Lower lobe of right lung (tissue), 2 donors: Measurements from ENCODE around the gene VWA8. TPM values are rescaled to one million over a fixed set of nuclear protein-coding genes. Genes with fewer than 3 reads are reported as not detected.

ENCODE experiments used
- ATAC-seq, 2 donors: fragments of 200-7000 bp; cut with Tn5 transposase; one replicate each; pipeline ENCODE4 v1.9.1; 2020 to 2022; ENCODE audit warnings: mild to moderate bottlenecking in 2 of 2, moderate library complexity in 2 of 2
- DNase-seq: peaks from one replicate; pipeline ENCODE4 v3.0.0-alpha.2; 2020
- H3K27ac ChIP-seq: fragments of 200-600 bp; one replicate; pipeline ENCODE4 v1.8.0; 2022
- H3K27me3 ChIP-seq: fragments of 200-600 bp; one replicate; pipeline ENCODE4 v1.8.0; 2022; ENCODE audit warnings: low read depth
- H3K36me3 ChIP-seq: fragments of 200-600 bp; one replicate; pipeline ENCODE4 v1.8.0; 2022; ENCODE audit warnings: mild to moderate bottlenecking
- H3K4me1 ChIP-seq: fragments of 200-600 bp; one replicate; pipeline ENCODE4 v1.8.0; 2022
- H3K4me3 ChIP-seq: fragments of 200-600 bp; one replicate; pipeline ENCODE4 v1.8.0; 2022; ENCODE audit warnings: mild to moderate bottlenecking
- H3K9me3 ChIP-seq: fragments of 200-600 bp; one replicate; pipeline ENCODE4 v1.8.0; 2022
- intact Hi-C: fragments of 100-400 bp; cut with DNase I; formaldehyde crosslinking; loops from one replicate; pipeline ENCODE4 v1.11.0; 2022
- total RNA-seq: library from RNA; stranded (reverse); fragmentation: NEBNext Ultra II Directional; extraction: Animal tissue kit (Norgen Biotek cat#: 25700); gene quantifications from one replicate; pipeline ENCODE4 v1.2.1, GENCODE V29; 2021
- TF ChIP-seq, protein P1 (sequence below): fragments of 200-600 bp; IDR thresholded peaks from one replicate; pipeline ENCODE4 v1.8.0; 2022; ENCODE audit warnings: antibody characterized with exemption, mild to moderate bottlenecking
- donor health status: DM: no; HTN: yes; CAD: no; lungs with severe emphysema.

VWA8 gene
- total RNA-seq, 1 donor from 2014 or later: 18.2 TPM

GRCh38 chr13:41944229-41944628, 16.7 kb downstream of the VWA8 start:
- Histone ChIP-seq H3K36me3 (no peaks in the 10 kb centered on the region), H3K27me3 (no peaks in the 10 kb centered on the region), H3K4me3 (no peak overlapping the region), H3K4me1 (no peaks in the 10 kb centered on the region), H3K9me3 (peaks cover 11% of the 10 kb centered on the region), H3K27ac (no peak overlapping the region)
- intact Hi-C loops: no loop called here
- TF ChIP-seq, protein P1, sequence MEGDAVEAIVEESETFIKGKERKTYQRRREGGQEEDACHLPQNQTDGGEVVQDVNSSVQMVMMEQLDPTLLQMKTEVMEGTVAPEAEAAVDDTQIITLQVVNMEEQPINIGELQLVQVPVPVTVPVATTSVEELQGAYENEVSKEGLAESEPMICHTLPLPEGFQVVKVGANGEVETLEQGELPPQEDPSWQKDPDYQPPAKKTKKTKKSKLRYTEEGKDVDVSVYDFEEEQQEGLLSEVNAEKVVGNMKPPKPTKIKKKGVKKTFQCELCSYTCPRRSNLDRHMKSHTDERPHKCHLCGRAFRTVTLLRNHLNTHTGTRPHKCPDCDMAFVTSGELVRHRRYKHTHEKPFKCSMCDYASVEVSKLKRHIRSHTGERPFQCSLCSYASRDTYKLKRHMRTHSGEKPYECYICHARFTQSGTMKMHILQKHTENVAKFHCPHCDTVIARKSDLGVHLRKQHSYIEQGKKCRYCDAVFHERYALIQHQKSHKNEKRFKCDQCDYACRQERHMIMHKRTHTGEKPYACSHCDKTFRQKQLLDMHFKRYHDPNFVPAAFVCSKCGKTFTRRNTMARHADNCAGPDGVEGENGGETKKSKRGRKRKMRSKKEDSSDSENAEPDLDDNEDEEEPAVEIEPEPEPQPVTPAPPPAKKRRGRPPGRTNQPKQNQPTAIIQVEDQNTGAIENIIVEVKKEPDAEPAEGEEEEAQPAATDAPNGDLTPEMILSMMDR: no peak
- DNase-seq: no peak
- no peak for ATAC-seq

DNA sequence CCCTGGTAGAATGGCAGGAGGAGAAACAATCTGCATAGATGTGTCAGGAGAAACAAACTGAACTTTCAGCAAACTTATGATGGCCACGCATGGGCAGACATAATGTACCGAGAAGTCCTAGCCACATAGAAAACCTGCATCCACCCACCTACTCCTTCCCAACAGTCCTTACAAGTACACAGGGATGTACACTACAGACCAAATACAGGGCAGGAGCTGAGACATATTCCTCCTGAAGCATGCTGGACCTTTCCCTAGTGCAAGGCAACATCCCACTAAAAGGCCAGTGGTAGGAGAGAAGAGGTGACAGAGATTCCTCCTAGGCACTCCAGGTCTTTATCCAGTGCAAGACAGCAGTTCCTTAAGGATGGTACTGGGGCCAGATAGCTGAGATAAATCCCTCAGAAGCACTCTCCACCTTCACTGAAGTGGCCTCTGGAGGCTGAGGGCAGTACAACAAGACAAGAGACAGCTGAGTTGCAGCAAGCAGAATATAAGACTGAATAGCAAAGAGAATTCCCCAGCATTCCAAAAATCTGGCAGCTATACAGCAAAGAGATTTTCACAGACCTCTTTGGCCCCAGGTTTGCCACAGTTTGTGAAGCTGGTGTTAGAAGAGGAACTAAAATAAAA, 18.3 kb downstream of the VWA8 start:
- DNase-seq (no peak), ATAC-seq (no peak)
- H3K4me3 ChIP-seq: no peak overlapping the region
- H3K36me3 ChIP-seq: no peaks in the 10 kb centered on the region
- no peak overlapping the region for H3K27ac ChIP-seq
- intact Hi-C loops: no loop called here
- no peaks in the 10 kb centered on the region for H3K27me3 ChIP-seq
- peaks cover 11% of the 10 kb centered on the region for H3K9me3 ChIP-seq
- H3K4me1 ChIP-seq: no peaks in the 10 kb centered on the region
- TF ChIP-seq, protein P1: no peak

DNA sequence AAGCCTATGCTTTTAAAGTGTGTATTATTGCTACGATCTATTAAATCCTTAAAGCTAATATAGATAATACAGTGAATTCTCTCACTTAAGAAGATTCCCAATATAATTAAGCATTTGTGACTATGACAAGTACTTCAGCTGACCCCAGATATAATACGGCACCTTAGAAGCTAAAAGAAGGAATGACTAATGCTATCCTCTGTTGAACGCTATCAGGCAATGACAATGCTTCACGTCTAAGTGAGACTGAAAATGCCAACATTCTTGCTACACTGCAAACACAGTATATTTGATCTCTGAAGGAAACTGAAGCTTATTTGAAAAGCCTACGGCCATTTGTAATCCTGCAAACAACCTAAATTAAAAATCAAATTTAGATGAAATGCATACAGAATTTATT, 19.7 kb downstream of the VWA8 start:
- Histone ChIP-seq H3K27ac (no peak overlapping the region), H3K4me1 (no peaks in the 10 kb centered on the region), H3K4me3 (no peak overlapping the region), H3K9me3 (peaks cover 9% of the 10 kb centered on the region), H3K27me3 (no peaks in the 10 kb centered on the region), H3K36me3 (no peaks in the 10 kb centered on the region)
- DNase-seq (no peak), ATAC-seq (no peak)
- intact Hi-C loops: no loop called here
- TF ChIP-seq, protein P1: no peak

DNA sequence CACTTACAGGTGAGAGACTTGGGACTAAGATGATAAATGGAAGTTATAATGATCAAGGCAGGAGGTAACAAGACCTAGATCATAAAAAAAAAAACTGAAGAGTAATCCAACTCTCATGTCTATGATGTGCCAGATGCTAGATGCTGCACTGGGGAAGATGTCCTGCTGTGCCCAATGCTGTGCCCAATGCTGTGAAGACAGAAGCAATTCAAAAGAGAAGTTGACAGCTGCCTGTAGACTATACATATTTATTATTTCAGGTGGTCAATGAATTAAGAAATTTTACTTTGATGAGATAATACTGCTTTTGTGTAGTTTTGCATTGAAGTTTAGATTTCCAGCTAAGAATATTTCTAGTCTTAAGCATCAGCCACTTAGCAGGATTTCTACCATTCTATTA, 21.5 kb downstream of the VWA8 start:
- Histone ChIP-seq H3K4me1 (no peaks in the 10 kb centered on the region), H3K27ac (no peak overlapping the region), H3K9me3 (no peaks in the 10 kb centered on the region), H3K27me3 (no peaks in the 10 kb centered on the region), H3K4me3 (no peak overlapping the region), H3K36me3 (no peaks in the 10 kb centered on the region)
- DNase-seq: no peak
- intact Hi-C loops: no loop called here
- no peak for ATAC-seq
- TF ChIP-seq, protein P1: no peak

DNA sequence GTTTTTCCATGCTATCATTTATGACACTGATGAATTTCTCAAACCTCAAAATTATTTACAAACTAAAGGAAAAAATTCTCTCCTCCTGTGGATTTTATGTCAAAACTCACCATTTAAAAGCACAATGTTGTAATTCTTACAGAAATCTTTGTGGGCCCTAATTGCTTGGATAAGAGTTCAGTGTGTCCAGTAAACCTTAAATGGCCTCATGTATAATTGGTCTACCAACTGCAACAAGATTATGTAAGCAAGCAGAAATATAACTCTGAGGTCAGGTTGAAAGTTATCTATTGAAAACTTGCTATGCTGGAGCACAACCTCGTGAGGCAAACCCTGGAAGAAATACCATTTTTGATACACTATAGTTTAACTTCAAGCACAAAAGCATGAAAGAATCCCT, 22.0 kb downstream of the VWA8 start:
- no peak overlapping the region for H3K4me3 ChIP-seq
- intact Hi-C loops: no loop called here
- H3K9me3 ChIP-seq: no peaks in the 10 kb centered on the region
- no peaks in the 10 kb centered on the region for H3K27me3 ChIP-seq
- H3K36me3 ChIP-seq: no peaks in the 10 kb centered on the region
- ATAC-seq (no peak), DNase-seq (no peak)
- H3K4me1 ChIP-seq: no peaks in the 10 kb centered on the region
- no peak overlapping the region for H3K27ac ChIP-seq
- TF ChIP-seq, protein P1: no peak

DNA sequence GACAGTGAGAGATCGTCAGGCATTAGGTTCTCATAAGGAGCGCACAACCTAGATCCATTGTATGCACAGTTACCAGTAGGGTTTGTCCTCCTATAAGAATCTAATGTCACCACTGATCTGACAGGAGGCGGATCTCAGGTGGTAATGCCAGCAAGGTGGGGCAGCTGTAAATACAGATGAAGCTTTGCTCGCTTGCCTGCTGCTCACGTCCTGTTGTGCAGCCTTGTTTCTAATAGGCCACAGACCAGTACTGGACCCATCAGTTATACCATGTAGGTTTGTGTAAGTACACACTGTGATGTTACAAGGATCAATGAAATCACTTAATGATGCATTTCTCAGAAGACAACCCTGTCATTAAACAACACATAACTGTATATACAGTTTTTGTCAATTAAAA, 23.5 kb downstream of the VWA8 start:
- no peaks in the 10 kb centered on the region for H3K4me1 ChIP-seq
- no peak for DNase-seq
- ATAC-seq: no peak
- H3K4me3 ChIP-seq: no peak overlapping the region
- TF ChIP-seq, protein P1: no peak
- no peak overlapping the region for H3K27ac ChIP-seq
- H3K27me3 ChIP-seq: no peaks in the 10 kb centered on the region
- H3K36me3 ChIP-seq: no peaks in the 10 kb centered on the region
- no peaks in the 10 kb centered on the region for H3K9me3 ChIP-seq
- intact Hi-C loops: no loop called here
